Erythroblast (primary cell): Measurements from ENCODE around the gene SMIM22.

Experiments
- DNase-seq, 2 experiments: peaks; one replicate each; lab custom pipeline; 2025; lab: John Stamatoyannopoulos, UW
- GATA1 ChIP-seq: IDR thresholded peaks from 2 replicates; pipeline ENCODE4 v1.6.1; 2011; ENCODE audit warnings: low read depth, mild to moderate bottlenecking, control low read depth, low read length, moderate library complexity
- POLR2A ChIP-seq: IDR thresholded peaks from 2 replicates; pipeline ENCODE4 v1.6.1; 2011; ENCODE audit warnings: mild to moderate bottlenecking, low read length

SMIM22 gene

GRCh38 chr16:4762205-4762604 is 33.0 kb upstream of the SMIM22 start:
- TF ChIP-seq POLR2A (no peak), GATA1 (no peak)
- no peak for DNase-seq

GRCh38 chr16:4763791-4764190 is 31.4 kb upstream of the SMIM22 start:
- TF ChIP-seq POLR2A (no peak), GATA1 (no peak)

DNA sequence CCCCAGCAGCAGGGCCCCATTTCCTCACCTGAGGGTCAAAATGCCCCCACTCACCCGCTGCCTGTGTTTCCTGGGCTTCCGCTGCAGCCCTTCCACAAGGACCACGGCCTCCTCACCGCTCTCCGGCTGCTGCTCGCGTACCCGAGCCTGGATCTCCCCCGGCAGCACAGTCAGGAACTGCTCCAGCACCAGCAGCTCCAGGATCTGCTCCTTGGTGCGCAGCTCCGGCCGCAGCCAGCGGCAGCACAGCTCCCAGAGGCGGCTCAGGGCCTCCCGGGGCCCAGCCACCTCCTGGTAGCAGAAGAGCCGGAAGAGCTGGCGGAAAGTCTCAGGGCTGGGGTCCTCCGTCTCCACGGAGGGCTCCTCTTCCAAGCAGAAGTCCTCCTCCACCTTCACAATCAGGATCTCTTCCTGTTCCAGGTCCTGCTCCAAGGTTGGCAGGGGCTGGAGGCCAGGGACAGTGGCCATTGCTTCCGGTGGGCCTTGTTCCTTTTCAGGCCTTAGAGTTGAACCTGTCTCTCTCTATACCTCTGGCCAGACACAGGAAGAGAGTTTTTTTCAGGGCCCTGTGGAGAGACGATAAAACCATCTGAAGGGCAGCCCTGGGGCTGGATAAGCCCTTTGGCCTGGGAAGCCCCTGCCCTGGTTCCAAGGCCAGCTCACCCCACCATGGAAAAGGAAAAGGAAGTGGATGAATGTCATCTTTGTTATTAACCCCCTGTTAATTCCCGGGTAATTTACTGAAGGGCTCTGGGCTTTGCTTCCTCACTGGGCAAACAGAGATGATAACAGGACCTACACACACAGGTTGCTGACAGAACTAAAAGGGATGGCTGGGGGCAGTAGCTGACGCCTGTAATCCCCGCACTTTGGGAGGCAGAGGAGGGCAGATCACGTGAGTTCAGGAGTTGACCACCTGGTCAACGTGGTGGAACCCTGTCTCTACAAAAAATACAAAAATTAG is 29.4 kb upstream of the SMIM22 start:
- TF ChIP-seq GATA1 (no peak), POLR2A (no peak)
- no peak for DNase-seq

More at GRCh38 chr16:4763791-4764190, 31.4 kb upstream of the SMIM22 start:
- no peak for DNase-seq

DNA sequence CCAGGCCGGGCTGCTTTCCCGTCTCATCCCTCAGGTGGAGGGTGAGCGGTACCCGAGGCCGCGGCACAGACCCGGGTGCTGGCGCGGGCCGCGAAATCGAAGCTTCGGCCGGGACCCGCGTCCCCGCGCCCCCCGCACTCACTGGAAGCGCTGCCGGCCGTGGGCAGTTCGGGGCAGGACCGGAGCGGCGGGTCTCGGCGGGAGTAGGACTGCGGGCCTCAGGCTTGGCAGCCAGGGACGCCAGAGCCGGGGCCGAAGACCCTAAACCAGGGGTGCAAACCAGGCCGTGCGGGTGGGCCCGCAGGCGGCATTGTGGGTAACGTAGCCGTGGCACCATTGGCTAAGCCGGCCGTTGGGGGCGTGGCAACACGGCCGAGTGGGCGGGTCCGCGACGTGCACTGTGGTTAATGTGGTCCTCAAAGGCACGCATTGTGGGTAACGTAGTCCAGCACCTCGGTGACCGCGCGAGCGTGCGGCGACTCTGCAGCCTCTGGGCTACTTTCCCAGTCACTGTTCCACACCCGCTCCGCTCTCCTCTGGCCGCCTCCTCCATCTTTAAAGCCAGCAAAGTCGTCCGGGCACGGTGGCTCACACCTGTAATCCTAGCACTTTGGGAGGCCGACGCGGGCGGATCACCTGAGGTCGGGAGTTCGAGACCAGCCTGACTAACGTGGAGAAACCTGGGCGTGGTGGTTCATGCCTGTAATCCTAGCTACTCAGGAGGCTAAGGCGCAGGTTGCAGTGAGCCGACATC is 28.1 kb upstream of the SMIM22 start, which contains the start of gene ZNF500:
Gene ZNF500, minus strand, starts transcription at position 288 of the 754 bp plus-strand sequence. CDS start 1,184 bp downstream, outside the sequence.
- TF ChIP-seq POLR2A (peak; percentile 66), GATA1 (no peak)
- DNase-seq, result peak; percentile 96 to 98

DNA sequence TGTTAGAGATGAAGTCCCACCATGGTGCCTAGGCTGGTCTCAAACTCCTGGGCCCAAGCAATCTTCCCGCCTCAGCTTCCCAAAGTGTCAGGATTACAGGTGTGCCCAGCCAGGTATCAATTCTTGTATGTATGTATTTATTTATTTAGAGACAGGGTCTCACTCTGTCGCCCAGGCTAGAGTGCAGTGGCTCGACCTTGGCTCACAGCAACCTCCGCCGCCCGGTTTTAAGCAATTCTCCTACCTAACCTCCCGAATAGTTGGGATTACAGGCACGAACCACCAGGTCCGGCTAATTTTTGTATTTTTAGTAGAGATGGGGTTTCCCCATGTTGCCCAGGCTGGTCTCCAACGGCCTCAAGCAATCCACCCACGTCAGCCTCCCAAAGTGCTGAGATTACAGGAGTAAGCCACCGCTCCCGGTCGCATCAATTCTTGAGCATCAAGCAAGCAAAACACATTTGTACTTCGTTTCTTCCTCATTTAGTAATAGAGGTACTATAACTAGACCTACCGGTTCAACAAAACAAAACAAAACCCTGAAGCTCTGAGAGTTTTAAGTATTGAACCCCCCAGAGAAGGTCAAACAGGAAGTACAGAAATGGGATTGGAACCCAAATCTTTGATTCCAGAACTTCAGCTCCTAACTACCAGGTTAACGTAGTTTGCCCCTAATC is 27.2 kb upstream of the SMIM22 start:
- TF ChIP-seq GATA1 (no peak), POLR2A (no peak)
- peak; percentile 50 to 61 for DNase-seq

DNA sequence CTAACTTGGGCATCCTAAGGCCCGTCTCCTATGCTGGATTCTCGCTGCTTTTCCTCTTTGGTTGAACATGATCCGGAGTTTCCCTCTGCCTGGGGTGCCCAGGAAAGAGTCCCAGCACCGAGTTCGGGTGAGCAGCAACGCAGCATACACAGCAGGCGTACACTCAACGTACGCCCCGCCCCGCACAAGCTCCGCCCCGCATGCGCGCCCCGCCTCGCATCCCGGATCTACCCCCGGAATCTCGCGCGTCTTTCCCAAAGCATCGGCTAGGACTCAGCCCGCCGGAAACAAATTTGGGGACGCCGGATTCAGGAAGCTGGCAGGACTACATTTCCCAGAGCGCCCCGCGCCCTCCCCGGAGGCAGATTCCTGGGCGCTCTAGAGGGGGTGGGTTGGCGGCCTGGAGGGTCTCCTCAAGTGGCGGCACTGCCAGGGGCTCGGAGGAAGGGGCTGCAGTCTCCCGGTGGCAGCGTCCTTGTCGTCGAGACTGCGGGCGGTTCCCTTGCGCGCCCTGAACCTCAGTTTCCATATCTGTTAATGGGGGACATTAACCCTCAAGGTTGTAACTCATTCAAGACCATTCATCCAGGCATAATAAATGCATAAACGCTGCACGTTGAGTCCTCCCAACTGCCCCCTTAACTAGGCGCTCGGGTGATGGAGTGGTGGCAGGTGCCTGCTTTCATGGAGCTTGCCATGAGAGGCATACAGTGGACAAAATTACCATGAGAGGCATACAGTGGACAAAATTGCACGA is 26.4 kb upstream of the SMIM22 start:
- TF ChIP-seq POLR2A (peak; percentile 55), GATA1 (no peak)
- peak; percentile 92 for DNase-seq

DNA sequence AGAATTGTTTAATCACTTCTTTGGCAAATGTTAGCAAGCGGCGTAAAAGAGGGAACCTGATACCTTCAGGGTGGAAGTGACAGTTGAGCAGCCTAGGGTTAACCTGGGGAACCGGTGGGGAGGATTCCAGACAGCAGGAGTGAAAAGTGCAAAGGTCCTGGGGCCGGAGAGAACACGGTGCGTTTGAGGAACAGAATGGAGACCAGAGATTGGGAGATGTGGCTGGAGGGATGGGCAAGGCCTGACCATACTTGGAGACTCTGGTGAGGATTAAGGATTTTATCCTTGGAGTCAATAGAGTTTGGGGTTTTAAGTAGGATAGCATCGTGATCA is 25.9 kb upstream of the SMIM22 start:
- TF ChIP-seq POLR2A, result no peak
- no peak for TF ChIP-seq GATA1
- no peak for DNase-seq

- TF ChIP-seq POLR2A (no peak), GATA1 (no peak)
- DNase-seq, result no peak
These were observed 23.5 kb upstream of the SMIM22 start for GRCh38 chr16:4771646-4772045.

DNA sequence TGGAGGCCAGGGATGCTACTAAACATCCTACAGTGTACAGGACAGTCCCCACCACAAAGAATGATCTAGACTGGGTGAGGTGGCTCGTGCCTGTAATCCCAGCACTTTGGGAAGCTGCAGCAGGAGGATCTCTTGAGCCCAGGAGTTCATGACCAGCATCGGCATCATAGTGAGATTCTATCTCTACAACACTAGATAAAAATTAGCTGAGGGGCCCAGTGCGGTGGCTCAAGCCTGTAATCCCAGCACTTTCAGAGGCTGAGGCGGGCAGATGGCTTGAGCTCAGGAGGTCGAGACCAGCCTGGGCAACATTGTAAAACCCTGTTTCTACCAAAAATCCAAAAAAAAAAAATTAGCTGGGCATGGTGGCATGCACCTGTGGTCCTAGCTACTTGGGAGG is 22.8 kb upstream of the SMIM22 start:
- no peak for DNase-seq
- no peak for TF ChIP-seq POLR2A
- no peak for TF ChIP-seq GATA1

- no peak for DNase-seq
- TF ChIP-seq GATA1 (no peak), POLR2A (no peak)
These were observed 20.2 kb upstream of the SMIM22 start for GRCh38 chr16:4775005-4775404.

DNA sequence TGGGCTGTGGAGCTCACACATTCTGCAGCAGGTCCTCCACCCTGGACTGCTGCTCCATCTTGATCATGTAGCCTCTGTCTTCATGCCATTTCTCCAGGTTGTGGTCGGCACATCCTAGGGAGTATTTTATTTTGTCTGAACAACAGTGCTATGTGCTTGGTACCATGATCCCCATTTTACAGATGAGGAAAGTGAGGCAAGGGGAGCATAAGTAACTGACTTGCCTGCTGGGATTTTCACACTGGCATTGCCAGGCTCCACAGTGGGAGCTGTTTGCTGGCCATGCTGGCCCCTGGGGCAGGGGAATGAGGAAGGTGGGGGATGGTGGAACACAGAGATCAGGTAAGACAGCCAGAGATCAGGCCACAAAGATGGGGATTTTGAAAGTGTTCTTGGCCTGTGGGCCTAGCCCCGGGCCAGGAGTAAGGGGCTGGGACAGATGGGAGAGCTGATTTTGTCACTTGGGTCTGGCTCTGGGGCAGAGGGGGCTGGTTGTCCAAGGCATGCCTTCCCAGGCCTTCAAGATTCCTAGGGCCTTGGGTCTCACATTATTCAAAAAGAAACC is 18.9 kb upstream of the SMIM22 start:
- no peak for TF ChIP-seq POLR2A
- DNase-seq, result no peak

GRCh38 chr16:4777339-4778049 is 17.7 kb upstream of the SMIM22 start:
- TF ChIP-seq GATA1 (no peak), POLR2A (no peak)
- DNase-seq, result no peak
